Urothelium cell line (cell line): ENCODE results near the gene GBE1.

ENCODE experiments used
- DNase-seq: peaks from one replicate; pipeline ENCODE4 v3.0.0; 2011; ENCODE audit warnings: low spot score, mixed read lengths
- FAIRE-seq: peaks from 2 replicates; lab custom pipeline; 2011; peaks lifted over from hg19 to GRCh38; lab: Jason Lieb, UNC

The GBE1 gene

GRCh38 chr3:81477740-81478139, 283.7 kb downstream of the GBE1 start:
- FAIRE-seq (no peak), DNase-seq (no peak)

GRCh38 chr3:81476692-81477091, 284.8 kb downstream of the GBE1 start:
- FAIRE-seq = no peak
- DNase-seq = no peak

GRCh38 chr3:81472600-81473362, 288.7 kb downstream of the GBE1 start:
- no peak for DNase-seq
- FAIRE-seq = no peak

- DNase-seq (no peak), FAIRE-seq (no peak)
These were observed 290.7 kb downstream of the GBE1 start for GRCh38 chr3:81470524-81471278.

- FAIRE-seq (no peak), DNase-seq (no peak)
These were observed 293.1 kb downstream of the GBE1 start for GRCh38 chr3:81468391-81468790.

DNA sequence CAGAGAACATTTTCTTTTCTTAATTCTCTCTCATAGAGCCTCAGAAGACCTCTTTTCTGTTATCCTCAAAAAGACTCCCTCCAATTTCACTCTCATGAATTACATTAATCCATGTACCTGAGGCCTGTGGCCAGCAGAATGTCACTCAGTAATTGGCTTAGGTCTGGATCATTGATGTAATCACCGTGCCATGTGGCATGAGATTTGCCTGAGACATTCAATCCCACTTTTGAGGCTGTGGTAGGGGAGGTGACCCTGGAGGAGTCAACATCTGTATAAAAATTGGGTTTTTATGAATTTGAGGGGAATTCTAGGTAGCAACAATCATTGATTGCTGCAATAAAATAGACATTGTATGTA, 295.3 kb downstream of the GBE1 start:
- DNase-seq (no peak), FAIRE-seq (no peak)

GRCh38 chr3:81465510-81466200, 295.8 kb downstream of the GBE1 start:
- DNase-seq (no peak), FAIRE-seq (no peak)

DNA sequence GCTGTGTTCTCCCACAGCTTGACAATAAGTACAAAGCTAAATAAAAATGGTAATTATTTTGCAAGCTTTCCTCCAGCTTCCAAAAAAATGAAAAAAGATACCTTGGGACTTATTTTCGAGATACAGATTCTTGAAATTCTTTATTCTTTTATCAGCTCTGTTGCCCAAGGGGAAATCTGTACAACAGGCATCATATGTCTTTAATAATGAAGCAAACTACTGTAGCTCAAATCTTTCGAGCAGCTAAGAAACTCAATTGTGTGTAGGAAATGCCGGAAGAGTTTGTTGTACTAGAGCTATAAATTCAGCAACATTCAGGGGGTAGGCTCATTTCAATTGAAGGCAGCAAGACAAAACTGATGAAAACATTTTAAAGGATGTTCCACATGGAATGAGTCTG, 297.7 kb downstream of the GBE1 start:
- no peak for DNase-seq

DNA sequence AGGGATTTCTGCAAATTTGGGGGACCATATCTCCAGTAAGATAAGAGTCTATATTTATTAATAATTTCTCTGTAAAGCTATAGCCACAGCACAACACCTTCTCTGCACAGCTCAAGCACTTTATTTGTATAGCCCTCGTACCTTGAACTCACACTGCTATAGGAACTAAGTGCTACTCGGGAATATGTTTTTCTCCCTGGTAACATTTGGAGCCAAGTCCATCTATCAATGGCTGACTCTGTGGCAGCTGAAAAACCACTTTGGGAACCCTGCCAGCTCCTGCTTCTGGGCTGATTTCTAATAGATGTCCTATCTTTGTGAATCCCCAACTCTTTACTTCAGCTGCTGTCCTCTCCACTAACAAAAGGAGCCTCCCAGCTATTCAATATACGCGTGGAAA, 298.5 kb downstream of the GBE1 start:
- DNase-seq (no peak), FAIRE-seq (no peak)

More for the DNA sequence above, 297.7 kb downstream of the GBE1 start:
- FAIRE-seq = no peak

DNA sequence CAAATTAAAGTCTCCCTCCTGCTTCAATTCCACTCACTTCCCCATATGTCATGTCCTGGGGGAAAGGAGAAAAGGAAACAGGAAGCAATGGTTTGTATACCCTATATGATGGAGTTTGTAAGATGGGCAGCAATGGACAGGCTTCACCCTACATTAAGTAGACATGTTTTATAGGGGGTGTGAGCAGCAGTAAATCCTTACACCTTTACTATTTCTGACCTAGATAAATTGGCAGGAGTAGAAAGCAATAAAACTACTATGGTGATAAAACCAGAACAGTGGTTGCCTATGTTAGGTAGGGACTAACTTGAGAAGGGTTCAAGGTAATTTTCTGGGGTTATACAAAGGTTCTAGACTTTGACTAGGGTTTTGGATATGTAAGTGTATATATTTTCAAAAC, 301.7 kb downstream of the GBE1 start:
- FAIRE-seq (no peak), DNase-seq (no peak)

DNA sequence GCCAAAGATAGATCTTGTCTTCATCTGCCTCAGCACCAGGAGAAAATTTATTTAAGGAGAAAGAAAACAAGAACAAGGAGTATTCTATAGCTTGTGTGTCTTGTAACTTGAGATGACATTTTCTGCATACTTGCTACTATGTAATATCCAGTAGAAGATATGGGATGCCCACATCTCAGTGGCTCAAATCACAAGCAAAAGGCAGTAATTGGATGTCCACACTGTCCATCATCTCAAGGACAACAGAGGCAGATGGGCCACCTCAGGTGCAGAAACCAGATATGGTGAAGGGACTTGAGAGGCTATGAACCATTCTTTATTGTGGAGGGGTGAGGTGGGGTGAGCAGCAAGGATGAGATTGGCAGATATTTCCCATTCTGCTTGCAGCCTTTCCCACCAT, 309.0 kb downstream of the GBE1 start:
- no peak for FAIRE-seq

DNA sequence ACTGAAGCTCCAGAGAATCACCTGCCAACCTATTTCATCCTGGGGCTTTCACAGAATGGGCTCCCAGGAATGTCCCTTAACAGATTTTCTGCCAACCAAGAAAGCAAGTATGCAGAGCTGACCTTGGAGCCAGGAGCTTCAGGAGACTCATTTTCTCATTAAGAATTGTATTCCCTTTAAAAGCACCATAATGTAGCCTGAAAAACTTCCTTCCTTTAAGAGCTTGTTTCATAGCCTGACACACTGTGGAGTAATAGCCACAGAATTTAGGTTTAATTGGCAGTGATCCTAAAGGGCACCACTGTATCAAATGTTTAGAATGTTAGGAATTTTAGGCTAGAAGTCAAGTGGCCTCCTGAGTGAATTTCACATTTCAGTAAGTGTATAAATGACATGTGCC, 309.8 kb downstream of the GBE1 start:
- DNase-seq (peak; percentile 1), FAIRE-seq (no peak)

More for the DNA sequence above, 309.0 kb downstream of the GBE1 start:
- no peak for DNase-seq

DNA sequence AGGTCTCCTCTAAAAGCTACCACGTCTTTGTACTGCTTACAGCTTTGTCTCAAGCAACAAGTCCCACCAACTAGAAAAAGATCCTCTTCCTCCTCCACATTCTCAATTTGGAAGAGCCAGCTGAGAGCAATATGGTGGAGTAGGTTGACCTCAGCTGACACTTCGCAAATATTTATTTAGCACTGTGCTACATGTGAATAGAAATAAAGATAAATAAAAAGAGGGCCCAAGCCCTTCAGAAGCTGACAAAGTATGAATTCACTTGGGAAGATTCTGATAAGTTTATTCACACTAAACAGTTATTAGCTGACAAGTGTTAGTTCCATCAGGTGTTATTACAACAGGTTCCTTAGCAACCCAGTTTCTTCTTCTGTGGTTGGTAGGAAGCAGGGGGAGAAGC, 310.3 kb downstream of the GBE1 start:
- DNase-seq (no peak), FAIRE-seq (no peak)

GRCh38 chr3:81446806-81447205, 314.6 kb downstream of the GBE1 start:
- no peak for DNase-seq
- FAIRE-seq = no peak

DNA sequence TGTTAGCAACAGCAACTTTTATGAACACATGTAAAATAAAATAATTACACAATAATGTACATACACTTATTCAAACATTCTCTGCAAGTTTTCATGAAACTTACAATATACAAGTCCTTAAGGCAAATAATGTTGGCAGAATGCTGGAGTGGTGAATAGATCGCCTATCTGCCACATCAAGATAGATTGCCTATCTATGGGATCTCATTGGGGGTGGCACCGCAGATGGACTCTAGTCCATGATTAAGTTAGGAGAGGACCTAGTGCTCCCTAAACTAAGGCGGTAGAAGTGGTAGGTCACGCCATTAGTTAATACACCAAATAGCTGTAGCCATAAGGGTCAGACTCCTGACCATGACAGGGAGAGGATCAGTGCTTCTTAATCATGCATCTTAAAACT, 315.7 kb downstream of the GBE1 start:
- FAIRE-seq (no peak), DNase-seq (no peak)

- FAIRE-seq = no peak
- no peak for DNase-seq
These were observed 316.5 kb downstream of the GBE1 start for GRCh38 chr3:81444817-81445460.

DNA sequence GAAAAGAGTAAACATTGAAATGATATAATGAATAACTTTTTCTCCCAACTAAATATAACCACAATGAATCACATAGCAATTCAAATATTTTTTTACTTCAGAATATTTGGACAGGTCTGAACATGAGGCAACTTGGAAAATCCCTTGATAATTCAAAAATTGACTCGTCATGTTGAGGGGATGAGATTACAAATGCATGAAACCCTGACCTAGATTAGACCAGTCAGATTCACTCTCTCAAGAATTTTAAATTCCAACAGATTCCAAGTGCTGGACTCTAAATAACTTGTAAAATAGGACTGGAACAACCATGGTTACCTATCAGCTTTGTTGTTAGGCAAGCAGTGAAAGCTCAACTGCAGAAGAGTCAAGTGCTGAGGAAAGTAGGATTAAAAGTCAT, 317.5 kb downstream of the GBE1 start:
- no peak for FAIRE-seq
- DNase-seq = no peak

DNA sequence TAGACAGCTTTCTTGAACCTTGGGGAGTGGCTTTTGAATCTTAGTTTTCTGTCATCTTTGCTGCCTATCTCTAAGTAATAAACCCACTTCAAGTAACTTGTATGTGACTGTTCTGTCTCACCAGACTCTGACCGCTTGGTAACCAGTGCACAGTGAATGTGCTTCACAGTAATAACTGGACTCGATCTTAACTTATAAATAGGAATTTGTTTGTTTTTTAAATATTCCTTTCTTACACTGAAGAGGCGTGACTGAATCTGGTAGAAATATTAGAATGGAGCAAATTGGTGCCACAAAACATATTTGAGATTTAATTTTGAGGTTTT, 318.0 kb downstream of the GBE1 start:
- DNase-seq (no peak), FAIRE-seq (no peak)

DNA sequence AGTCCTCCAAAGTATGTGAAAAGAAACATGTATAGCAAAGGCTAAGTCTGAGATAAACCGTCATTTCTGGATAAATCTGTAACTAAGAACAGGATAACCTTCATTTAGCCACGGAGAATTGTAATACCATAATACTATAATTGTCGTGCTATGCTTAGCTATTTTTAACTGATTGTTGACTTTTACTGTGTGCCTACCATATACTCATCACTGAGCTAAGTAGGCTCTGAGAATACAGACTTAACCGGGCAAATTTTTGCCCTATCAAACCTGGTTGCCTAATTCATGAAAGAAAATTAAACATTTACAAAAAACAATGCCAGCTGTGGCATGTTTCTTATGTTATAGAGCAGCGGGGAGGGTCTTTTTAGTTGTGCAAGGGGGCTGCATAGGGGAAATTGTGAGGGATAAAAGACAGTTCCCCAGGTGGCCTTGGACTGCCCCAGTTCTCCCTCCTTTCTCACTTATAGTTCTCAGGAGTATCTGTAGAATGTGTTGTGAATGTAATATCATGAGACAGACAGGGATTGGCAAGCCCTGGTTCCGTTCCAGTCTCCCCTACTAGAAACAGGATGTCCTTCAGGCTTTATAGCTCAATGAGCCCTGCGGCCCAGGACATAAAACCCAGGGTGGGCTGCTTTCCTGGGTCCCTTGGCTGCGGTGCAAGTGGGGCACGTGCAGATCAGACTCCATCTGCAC, 318.5 kb downstream of the GBE1 start:
- no peak for FAIRE-seq
- no peak for DNase-seq

DNA sequence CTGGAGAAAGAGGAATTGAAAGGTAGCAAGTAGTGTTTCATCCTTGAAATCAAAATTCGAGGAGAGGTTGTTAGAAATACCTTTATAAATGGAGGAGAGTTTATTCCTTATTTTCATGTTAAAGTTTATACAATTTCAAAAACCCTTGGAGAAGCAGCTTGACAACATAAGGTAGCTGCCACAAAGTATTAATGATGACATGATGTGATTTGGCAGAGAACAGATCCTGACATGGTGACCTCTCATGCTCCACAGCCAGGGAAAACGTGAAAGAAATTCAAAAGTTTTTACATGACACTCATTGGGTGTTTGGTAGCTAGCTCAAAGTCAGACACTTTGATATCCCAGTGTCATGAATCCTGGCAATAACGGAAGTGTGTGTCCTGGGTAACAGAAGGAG, 320.8 kb downstream of the GBE1 start:
- no peak for FAIRE-seq
- no peak for DNase-seq
